RPMI8226 (cell line): ENCODE data around the gene MROH8.

Experiments used
- DNase-seq: peaks from one replicate; pipeline ENCODE4 v3.0.0-alpha.2; 2015

The MROH8 gene

GRCh38 chr20:37178839-37179682 lies at the start of gene MROH8, which contains the start of gene RPN2:
MROH8 (minus strand) TSS chr20:37179548.
RPN2 (plus strand) TSS chr20:37179330; CDS start chr20:37179357, 27 bp downstream.
- peak; percentile 97 for DNase-seq

- DNase-seq = no peak
Measured at GRCh38 chr20:37228656-37229055, 49.3 kb upstream of the MROH8 start.

GRCh38 chr20:37228082-37228481 lies 48.7 kb upstream of the MROH8 start:
- no peak for DNase-seq

- no peak for DNase-seq
Measured at GRCh38 chr20:37226889-37227288, 47.5 kb upstream of the MROH8 start.

GRCh38 chr20:37225146-37225545 lies 45.8 kb upstream of the MROH8 start:
- DNase-seq = no peak

GRCh38 chr20:37223053-37223452 lies 43.7 kb upstream of the MROH8 start:
- peak; percentile 10 for DNase-seq

- no peak for DNase-seq
Measured at GRCh38 chr20:37222086-37222485, 42.7 kb upstream of the MROH8 start.

- DNase-seq = no peak
Measured at GRCh38 chr20:37220731-37221130, 41.4 kb upstream of the MROH8 start.

GRCh38 chr20:37219751-37220668 lies 40.7 kb upstream of the MROH8 start:
- no peak for DNase-seq

GRCh38 chr20:37218976-37219375 lies 39.6 kb upstream of the MROH8 start:
- no peak for DNase-seq

- DNase-seq = no peak
Measured at GRCh38 chr20:37218441-37218840, 39.1 kb upstream of the MROH8 start.

- DNase-seq = no peak
Measured at GRCh38 chr20:37209661-37210314, 30.4 kb upstream of the MROH8 start.

- no peak for DNase-seq
Measured at GRCh38 chr20:37209193-37209592, 29.8 kb upstream of the MROH8 start.

GRCh38 chr20:37207171-37207570 lies 27.8 kb upstream of the MROH8 start:
- no peak for DNase-seq

- no peak for DNase-seq
Measured at GRCh38 chr20:37205794-37206193, 26.4 kb upstream of the MROH8 start.

GRCh38 chr20:37205130-37205529 lies 25.8 kb upstream of the MROH8 start:
- DNase-seq = no peak

- DNase-seq = no peak
Measured at GRCh38 chr20:37204056-37204455, 24.7 kb upstream of the MROH8 start.

GRCh38 chr20:37202267-37202943 lies 23.1 kb upstream of the MROH8 start:
- DNase-seq = peak; percentile 25

GRCh38 chr20:37201827-37202162 lies 22.4 kb upstream of the MROH8 start:
- no peak for DNase-seq

- no peak for DNase-seq
Measured at GRCh38 chr20:37200926-37201826, 21.8 kb upstream of the MROH8 start.

GRCh38 chr20:37200376-37200775 lies 21.0 kb upstream of the MROH8 start:
- no peak for DNase-seq
